ENCODE results near the gene OOSP3.

GRCh38 chr11:59865031-59865430 lies 13.6 kb upstream of the OOSP3 start:
- no peak for TF ChIP-seq POLR2A (IDR thresholded peaks at IDR 0.05; ENCODE audit: low read length)
- no peak for TF ChIP-seq GATA1 (IDR thresholded peaks at IDR 0.05; ENCODE audit: low read depth, low read length)

All from erythroblast (primary cell).